WTC11 (cell line): ENCODE measurements around the gene AIG1. TPM values are rescaled to one million over a fixed set of nuclear protein-coding genes. Genes with fewer than 3 reads are reported as not detected.

ENCODE experiments used
- ATAC-seq: fragments of 200-7000 bp; cut with Tn5 transposase; 2 replicates; pipeline ENCODE4 v1.10.0; 2021; ENCODE audit warnings: mild to moderate bottlenecking, moderate library complexity
- CTCF ChIA-PET: fragments of 300-600 bp; sonication (Branson Sonifier 250); formaldehyde crosslinking; loops from one replicate; lab custom pipeline; 2021; ENCODE audit warnings: antibody characterized with exemption; lab: Charles Lee
- POLR2A ChIA-PET: fragments of 350-600 bp; sonication (Branson Sonifier 250); formaldehyde crosslinking; loops from one replicate; lab custom pipeline; 2021; ENCODE audit warnings: antibody characterized with exemption; lab: Charles Lee
- DNase-seq: peaks from one replicate; pipeline ENCODE4 v3.0.0; 2021; ENCODE audit warnings: low spot score
- H3K27ac Mint-ChIP-seq: 2 replicates; pipeline ENCODE4 v1.8.0; 2021; ENCODE audit warnings: mixed read lengths
- H3K27me3 Mint-ChIP-seq: 2 replicates; pipeline ENCODE4 v1.8.0; 2021; ENCODE audit warnings: low read depth, mild to moderate bottlenecking, moderate library complexity, mixed read lengths
- H3K36me3 Mint-ChIP-seq: 2 replicates; pipeline ENCODE4 v1.8.0; 2021; ENCODE audit warnings: mixed read lengths
- H3K4me1 Mint-ChIP-seq: 2 replicates; pipeline ENCODE4 v1.8.0; 2022; ENCODE audit warnings: mixed read lengths
- H3K4me3 Mint-ChIP-seq: 2 replicates; pipeline ENCODE4 v1.8.0; 2021; ENCODE audit warnings: mild to moderate bottlenecking, moderate library complexity, mixed read lengths
- H3K9me3 Mint-ChIP-seq: 2 replicates; pipeline ENCODE4 v1.8.0; 2021; ENCODE audit warnings: mixed read lengths
- CREB1 ChIP-seq: sonication (generic); formaldehyde crosslinking; IDR thresholded peaks from 2 replicates; pipeline ENCODE4 v1.8.0; 2023; ENCODE audit warnings: mild to moderate bottlenecking, missing genetic modification reagents
- ESRRA ChIP-seq: sonication (generic); formaldehyde crosslinking; IDR thresholded peaks from 2 replicates; pipeline ENCODE4 v1.8.1; 2022; ENCODE audit warnings: mild to moderate bottlenecking, missing genetic modification reagents, borderline replicate concordance
- JUN ChIP-seq: sonication (generic); formaldehyde crosslinking; IDR thresholded peaks from 2 replicates; pipeline ENCODE4 v1.8.0; 2023; ENCODE audit warnings: mild to moderate bottlenecking, missing genetic modification reagents
- MYBL2 ChIP-seq: sonication (generic); formaldehyde crosslinking; IDR thresholded peaks from 2 replicates; pipeline ENCODE4 v1.8.1; 2023; ENCODE audit warnings: mild to moderate bottlenecking, moderate library complexity, missing genetic modification reagents
- NFYB ChIP-seq: sonication (generic); formaldehyde crosslinking; conservative IDR thresholded peaks from 2 replicates; pipeline ENCODE4 v1.8.0; 2022; ENCODE audit warnings: low read depth, missing genetic modification reagents
- RORB ChIP-seq: fragments of 250-450 bp; sonication (Bioruptor Pico); IDR thresholded peaks from 2 replicates; pipeline ENCODE4 v1.9.0; 2021; ENCODE audit warnings: mild to moderate bottlenecking
- SMAD3 ChIP-seq: sonication (generic); formaldehyde crosslinking; IDR thresholded peaks from 2 replicates; pipeline ENCODE4 v1.8.0; 2022; ENCODE audit warnings: missing genetic modification reagents, mild to moderate bottlenecking, borderline replicate concordance
- SMAD4 ChIP-seq: sonication (generic); formaldehyde crosslinking; IDR thresholded peaks from 2 replicates; pipeline ENCODE4 v1.8.0; 2022; ENCODE audit warnings: mild to moderate bottlenecking, missing genetic modification reagents
- SOX15 ChIP-seq: fragments of 250-450 bp; sonication (Bioruptor Pico); IDR thresholded peaks from 2 replicates; pipeline ENCODE4 v1.9.0; 2021; ENCODE audit warnings: mild to moderate bottlenecking
- SP1 ChIP-seq: sonication (generic); formaldehyde crosslinking; conservative IDR thresholded peaks from 2 replicates; pipeline ENCODE4 v1.8.1; 2022; ENCODE audit warnings: missing genetic modification reagents
- ZNF416 ChIP-seq: fragments of 250-450 bp; sonication (Bioruptor Pico); IDR thresholded peaks from 2 replicates; pipeline ENCODE4 v1.9.0; 2021; ENCODE audit warnings: mild to moderate bottlenecking, inconsistent platforms
- ZNF423 ChIP-seq: fragments of 250-450 bp; sonication (Bioruptor Pico); IDR thresholded peaks from 2 replicates; pipeline ENCODE4 v2.1.2; 2022; ENCODE audit warnings: mild to moderate bottlenecking, moderate library complexity
- total RNA-seq: library from RNA; stranded (reverse); gene quantifications from 3 replicates; pipeline ENCODE4 v1.2.3, GENCODE V29; 2021
- TF ChIP-seq, protein P1 (sequence below): fragments of 250-450 bp; sonication (Bioruptor Pico); IDR thresholded peaks from 2 replicates; pipeline ENCODE4 v1.9.0; 2021; ENCODE audit warnings: mild to moderate bottlenecking
- TF ChIP-seq, protein P2 (sequence below): fragments of 200-600 bp; IDR thresholded peaks from 2 replicates; pipeline ENCODE4 v1.8.0; 2022; ENCODE audit warnings: antibody characterized with exemption
- TF ChIP-seq, protein P3 (sequence below): sonication (generic); formaldehyde crosslinking; IDR thresholded peaks from 2 replicates; pipeline ENCODE4 v1.8.1; 2022; ENCODE audit warnings: mild to moderate bottlenecking, missing genetic modification reagents, moderate library complexity, borderline replicate concordance
- TF ChIP-seq, protein P4 (sequence below): sonication (generic); formaldehyde crosslinking; IDR thresholded peaks from 2 replicates; pipeline ENCODE4 v1.8.1; 2022; ENCODE audit warnings: mild to moderate bottlenecking, moderate library complexity, missing genetic modification reagents
- TF ChIP-seq, protein P5 (sequence below): sonication (generic); formaldehyde crosslinking; IDR thresholded peaks from 2 replicates; pipeline ENCODE4 v1.8.1; 2023; ENCODE audit warnings: mild to moderate bottlenecking, missing genetic modification reagents
- TF ChIP-seq, protein P6 (sequence below): fragments of 250-450 bp; sonication (Bioruptor Pico); IDR thresholded peaks from 2 replicates; pipeline ENCODE4 v1.9.0; 2021; ENCODE audit warnings: moderate library complexity, mild to moderate bottlenecking, inconsistent platforms, borderline replicate concordance

The AIG1 gene
- total RNA-seq, 1 experiment from 2014 or later: 38.8 TPM

DNA sequence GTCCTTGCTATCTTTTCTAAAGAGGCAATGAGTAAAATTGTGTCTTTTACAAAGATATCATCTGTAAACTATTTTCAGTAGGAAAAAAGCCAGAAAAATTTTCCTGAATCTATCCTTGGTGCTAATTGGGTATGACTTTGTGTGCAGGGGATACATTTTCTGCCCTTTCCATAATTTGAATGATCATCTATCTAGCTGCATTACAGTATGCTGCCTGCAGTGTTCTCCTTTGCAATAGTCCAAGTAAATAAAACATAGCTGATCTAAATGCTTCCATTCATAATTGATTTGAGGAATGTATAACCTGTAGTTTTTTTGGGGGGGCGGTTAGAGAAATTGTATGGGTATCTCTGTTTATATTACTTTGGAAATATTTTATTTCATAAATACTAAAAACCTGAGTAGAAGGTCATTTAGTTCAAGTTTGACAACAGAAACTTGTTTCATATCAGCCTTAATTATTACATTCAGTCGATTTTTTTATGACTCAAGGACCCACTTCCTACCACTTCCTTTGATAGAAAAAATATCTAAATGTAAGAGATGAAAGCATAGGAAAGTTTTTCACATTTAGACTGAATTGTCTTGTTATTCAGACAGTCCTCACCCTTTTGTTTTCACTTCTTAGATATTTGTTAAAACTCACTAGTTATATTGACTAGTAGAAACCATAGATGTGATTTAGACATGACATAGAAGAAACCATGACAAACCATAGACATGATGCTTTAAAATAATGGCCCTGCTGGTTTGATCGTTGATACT, 75.3 kb downstream of the AIG1 start:
- Mint-ChIP-seq H3K27ac (no peak overlapping the region), H3K4me3 (no peak overlapping the region), H3K9me3 (peaks cover 8% of the 10 kb centered on the region), H3K4me1 (no peaks in the 10 kb centered on the region), H3K36me3 (peaks cover 10% of the 10 kb centered on the region), H3K27me3 (no peaks in the 10 kb centered on the region)
- ATAC-seq (no peak), DNase-seq (no peak)
- POLR2A ChIA-PET: no interaction called here
- TF ChIP-seq JUN (CRISPR knock-in tag) (no peak), NFYB (CRISPR knock-in tag) (no peak), MYBL2 (CRISPR knock-in tag) (no peak), SMAD4 (CRISPR knock-in tag) (no peak), ZNF423 (no peak)
- TF ChIP-seq, protein P1, sequence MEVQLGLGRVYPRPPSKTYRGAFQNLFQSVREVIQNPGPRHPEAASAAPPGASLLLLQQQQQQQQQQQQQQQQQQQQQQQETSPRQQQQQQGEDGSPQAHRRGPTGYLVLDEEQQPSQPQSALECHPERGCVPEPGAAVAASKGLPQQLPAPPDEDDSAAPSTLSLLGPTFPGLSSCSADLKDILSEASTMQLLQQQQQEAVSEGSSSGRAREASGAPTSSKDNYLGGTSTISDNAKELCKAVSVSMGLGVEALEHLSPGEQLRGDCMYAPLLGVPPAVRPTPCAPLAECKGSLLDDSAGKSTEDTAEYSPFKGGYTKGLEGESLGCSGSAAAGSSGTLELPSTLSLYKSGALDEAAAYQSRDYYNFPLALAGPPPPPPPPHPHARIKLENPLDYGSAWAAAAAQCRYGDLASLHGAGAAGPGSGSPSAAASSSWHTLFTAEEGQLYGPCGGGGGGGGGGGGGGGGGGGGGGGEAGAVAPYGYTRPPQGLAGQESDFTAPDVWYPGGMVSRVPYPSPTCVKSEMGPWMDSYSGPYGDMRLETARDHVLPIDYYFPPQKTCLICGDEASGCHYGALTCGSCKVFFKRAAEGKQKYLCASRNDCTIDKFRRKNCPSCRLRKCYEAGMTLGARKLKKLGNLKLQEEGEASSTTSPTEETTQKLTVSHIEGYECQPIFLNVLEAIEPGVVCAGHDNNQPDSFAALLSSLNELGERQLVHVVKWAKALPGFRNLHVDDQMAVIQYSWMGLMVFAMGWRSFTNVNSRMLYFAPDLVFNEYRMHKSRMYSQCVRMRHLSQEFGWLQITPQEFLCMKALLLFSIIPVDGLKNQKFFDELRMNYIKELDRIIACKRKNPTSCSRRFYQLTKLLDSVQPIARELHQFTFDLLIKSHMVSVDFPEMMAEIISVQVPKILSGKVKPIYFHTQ (CRISPR knock-in tag): no peak
- TF ChIP-seq, all 79 proteins: peak for 0
- CTCF ChIA-PET: interaction anchor here (0.6 to 0.7 kb wide), 2 partner anchors 98 to 662 kb away, joined by 3 to 4 read pairs; no protein-coding TSS in a partner anchor

DNA sequence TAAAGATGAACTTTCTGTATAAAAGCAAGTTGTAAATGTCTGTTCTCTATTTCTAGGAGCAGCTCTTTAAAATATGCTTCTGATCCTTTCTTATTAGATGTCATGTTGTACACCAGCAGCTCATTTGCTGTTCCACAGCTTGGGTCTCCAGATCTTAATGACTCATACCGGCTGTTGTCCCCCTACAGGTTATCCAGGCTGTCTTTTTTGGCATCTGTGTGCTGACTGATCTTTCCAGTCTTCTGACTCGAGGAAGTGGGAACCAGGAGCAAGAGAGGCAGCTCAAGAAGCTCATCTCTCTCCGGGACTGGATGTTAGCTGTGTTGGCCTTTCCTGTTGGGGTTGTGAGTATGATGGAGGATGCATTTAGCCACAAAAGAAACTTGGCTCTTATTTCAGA, 76.0 kb downstream of the AIG1 start:
- H3K9me3 Mint-ChIP-seq: peaks cover 1% of the 10 kb centered on the region
- TF ChIP-seq SP1 (CRISPR knock-in tag) (no peak), ESRRA (CRISPR knock-in tag) (no peak), SOX15 (CRISPR knock-in tag) (no peak), SMAD3 (CRISPR knock-in tag) (no peak), ZNF416 (CRISPR knock-in tag) (no peak), CREB1 (CRISPR knock-in tag) (no peak), NFYB (CRISPR knock-in tag) (no peak)
- TF ChIP-seq, protein P2, sequence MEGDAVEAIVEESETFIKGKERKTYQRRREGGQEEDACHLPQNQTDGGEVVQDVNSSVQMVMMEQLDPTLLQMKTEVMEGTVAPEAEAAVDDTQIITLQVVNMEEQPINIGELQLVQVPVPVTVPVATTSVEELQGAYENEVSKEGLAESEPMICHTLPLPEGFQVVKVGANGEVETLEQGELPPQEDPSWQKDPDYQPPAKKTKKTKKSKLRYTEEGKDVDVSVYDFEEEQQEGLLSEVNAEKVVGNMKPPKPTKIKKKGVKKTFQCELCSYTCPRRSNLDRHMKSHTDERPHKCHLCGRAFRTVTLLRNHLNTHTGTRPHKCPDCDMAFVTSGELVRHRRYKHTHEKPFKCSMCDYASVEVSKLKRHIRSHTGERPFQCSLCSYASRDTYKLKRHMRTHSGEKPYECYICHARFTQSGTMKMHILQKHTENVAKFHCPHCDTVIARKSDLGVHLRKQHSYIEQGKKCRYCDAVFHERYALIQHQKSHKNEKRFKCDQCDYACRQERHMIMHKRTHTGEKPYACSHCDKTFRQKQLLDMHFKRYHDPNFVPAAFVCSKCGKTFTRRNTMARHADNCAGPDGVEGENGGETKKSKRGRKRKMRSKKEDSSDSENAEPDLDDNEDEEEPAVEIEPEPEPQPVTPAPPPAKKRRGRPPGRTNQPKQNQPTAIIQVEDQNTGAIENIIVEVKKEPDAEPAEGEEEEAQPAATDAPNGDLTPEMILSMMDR: no peak
- TF ChIP-seq, protein P3, sequence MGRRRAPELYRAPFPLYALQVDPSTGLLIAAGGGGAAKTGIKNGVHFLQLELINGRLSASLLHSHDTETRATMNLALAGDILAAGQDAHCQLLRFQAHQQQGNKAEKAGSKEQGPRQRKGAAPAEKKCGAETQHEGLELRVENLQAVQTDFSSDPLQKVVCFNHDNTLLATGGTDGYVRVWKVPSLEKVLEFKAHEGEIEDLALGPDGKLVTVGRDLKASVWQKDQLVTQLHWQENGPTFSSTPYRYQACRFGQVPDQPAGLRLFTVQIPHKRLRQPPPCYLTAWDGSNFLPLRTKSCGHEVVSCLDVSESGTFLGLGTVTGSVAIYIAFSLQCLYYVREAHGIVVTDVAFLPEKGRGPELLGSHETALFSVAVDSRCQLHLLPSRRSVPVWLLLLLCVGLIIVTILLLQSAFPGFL: no peak
- no peak overlapping the region for H3K4me3 Mint-ChIP-seq
- H3K27me3 Mint-ChIP-seq: no peaks in the 10 kb centered on the region
- ChIA-PET POLR2A (no interaction called here), CTCF (interaction anchor here (0.6 to 0.7 kb wide), 2 partner anchors 97 to 662 kb away, joined by 3 to 4 read pairs; no protein-coding TSS in a partner anchor)
- H3K4me1 Mint-ChIP-seq: no peaks in the 10 kb centered on the region
- DNase-seq (no peak), ATAC-seq (peak; percentile 59)
- H3K27ac Mint-ChIP-seq: no peak overlapping the region
- peaks cover 4% of the 10 kb centered on the region for H3K36me3 Mint-ChIP-seq

DNA sequence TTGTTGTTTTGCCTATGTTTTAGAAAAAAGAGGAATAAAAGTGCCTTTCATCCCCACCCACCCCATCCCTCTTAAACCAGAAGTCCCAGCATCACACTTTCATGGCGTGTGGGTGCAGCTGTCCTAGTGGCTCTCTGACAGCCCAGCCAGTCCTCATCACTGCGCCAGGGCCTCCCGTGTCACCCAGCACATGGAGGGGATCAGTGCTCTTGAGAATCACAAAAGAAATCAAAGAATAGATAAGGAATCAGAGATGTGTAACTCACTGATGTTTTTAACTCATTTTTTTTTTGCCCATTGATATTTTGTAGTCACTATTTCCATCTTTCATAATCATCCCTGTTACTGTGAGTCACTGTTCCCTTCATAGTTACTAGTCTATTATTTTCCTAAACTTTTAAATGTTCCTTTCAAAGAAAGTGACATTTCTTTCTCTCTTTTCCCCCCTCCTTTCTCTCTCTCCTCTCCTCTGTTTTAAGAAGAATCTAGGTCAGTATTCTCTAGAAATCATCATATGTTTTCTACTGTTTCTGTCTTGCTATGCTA, 78.6 kb downstream of the AIG1 start:
- DNase-seq (no peak), ATAC-seq (no peak)
- POLR2A ChIA-PET: no interaction called here
- no peaks in the 10 kb centered on the region for H3K9me3 Mint-ChIP-seq
- peaks cover 3% of the 10 kb centered on the region; the same call in 1 of the 2 replicates for H3K36me3 Mint-ChIP-seq
- no peak overlapping the region for H3K4me3 Mint-ChIP-seq
- H3K27ac Mint-ChIP-seq: no peak overlapping the region
- H3K4me1 Mint-ChIP-seq: no peaks in the 10 kb centered on the region
- CTCF ChIA-PET: no interaction called here
- H3K27me3 Mint-ChIP-seq: no peaks in the 10 kb centered on the region
- TF ChIP-seq ZNF416 (CRISPR knock-in tag): no peak
- TF ChIP-seq, protein P4, sequence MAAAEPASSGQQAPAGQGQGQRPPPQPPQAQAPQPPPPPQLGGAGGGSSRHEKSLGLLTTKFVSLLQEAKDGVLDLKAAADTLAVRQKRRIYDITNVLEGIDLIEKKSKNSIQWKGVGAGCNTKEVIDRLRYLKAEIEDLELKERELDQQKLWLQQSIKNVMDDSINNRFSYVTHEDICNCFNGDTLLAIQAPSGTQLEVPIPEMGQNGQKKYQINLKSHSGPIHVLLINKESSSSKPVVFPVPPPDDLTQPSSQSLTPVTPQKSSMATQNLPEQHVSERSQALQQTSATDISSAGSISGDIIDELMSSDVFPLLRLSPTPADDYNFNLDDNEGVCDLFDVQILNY (CRISPR knock-in tag): no peak
- TF ChIP-seq, protein P5, sequence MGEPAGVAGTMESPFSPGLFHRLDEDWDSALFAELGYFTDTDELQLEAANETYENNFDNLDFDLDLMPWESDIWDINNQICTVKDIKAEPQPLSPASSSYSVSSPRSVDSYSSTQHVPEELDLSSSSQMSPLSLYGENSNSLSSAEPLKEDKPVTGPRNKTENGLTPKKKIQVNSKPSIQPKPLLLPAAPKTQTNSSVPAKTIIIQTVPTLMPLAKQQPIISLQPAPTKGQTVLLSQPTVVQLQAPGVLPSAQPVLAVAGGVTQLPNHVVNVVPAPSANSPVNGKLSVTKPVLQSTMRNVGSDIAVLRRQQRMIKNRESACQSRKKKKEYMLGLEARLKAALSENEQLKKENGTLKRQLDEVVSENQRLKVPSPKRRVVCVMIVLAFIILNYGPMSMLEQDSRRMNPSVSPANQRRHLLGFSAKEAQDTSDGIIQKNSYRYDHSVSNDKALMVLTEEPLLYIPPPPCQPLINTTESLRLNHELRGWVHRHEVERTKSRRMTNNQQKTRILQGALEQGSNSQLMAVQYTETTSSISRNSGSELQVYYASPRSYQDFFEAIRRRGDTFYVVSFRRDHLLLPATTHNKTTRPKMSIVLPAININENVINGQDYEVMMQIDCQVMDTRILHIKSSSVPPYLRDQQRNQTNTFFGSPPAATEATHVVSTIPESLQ (CRISPR knock-in tag): no peak
- no peak for TF ChIP-seq RORB (CRISPR knock-in tag)
- TF ChIP-seq, protein P6, sequence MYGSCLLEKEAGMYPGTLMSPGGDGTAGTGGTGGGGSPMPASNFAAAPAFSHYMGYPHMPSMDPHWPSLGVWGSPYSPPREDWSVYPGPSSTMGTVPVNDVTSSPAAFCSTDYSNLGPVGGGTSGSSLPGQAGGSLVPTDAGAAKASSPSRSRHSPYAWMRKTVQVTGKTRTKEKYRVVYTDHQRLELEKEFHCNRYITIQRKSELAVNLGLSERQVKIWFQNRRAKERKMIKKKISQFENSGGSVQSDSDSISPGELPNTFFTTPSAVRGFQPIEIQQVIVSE (CRISPR knock-in tag): no peak
